NB4 (cell line): ENCODE data around the gene SCD5.
"Not testable (repeated sequence)": the region's sequence is repeated elsewhere in the genome, so short reads cannot be mapped to it uniquely, and the experiment has no call there.

ENCODE experiments used
- DNase-seq: peaks from one replicate; pipeline ENCODE4 v3.0.0; 2010; ENCODE audit warnings: low read depth
- H3K4me3 ChIP-seq: one replicate; pipeline ENCODE4 v1.5.1; 2011; ENCODE audit warnings: mild to moderate bottlenecking, low read depth, low read length, moderate library complexity
- MYC ChIP-seq: IDR thresholded peaks from 2 replicates; pipeline ENCODE4 v1.6.1; 2011; ENCODE audit warnings: low read depth, low read length
- POLR2A ChIP-seq: IDR thresholded peaks from 2 replicates; pipeline ENCODE4 v1.6.1; 2011; ENCODE audit warnings: mild to moderate bottlenecking; ENCODE audit not compliant: insufficient read length; ENCODE audit errors: extremely low read depth
- TF ChIP-seq, protein P1 (sequence below): IDR thresholded peaks from one replicate; pipeline ENCODE4 v1.5.1; 2012; ENCODE audit warnings: low read depth, low read length
- TF ChIP-seq, protein P2 (sequence below): IDR thresholded peaks from 2 replicates; pipeline ENCODE4 v1.6.1; 2011; ENCODE audit warnings: low read depth, low read length

SCD5 gene

DNA sequence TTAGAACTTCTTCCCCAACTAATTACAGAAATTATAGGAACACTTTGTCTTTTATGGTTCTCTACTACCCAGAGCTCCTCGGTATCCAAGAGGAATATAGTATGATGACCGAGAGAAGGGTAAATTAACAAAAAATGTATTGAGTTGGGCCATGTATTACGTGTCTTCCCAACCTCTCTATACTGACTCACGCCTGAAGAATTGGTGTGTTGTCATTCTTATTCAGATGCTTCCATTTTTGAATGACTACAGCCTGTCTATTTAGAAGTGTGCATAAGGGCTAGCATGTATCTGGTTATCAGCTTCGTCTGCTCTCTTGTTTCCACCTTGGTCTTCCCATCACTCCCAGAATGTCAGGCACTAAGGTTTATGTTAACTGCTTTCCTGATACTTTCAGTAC lies 24.5 kb upstream of the SCD5 start:
- TF ChIP-seq MYC = no peak
- TF ChIP-seq, protein P1, sequence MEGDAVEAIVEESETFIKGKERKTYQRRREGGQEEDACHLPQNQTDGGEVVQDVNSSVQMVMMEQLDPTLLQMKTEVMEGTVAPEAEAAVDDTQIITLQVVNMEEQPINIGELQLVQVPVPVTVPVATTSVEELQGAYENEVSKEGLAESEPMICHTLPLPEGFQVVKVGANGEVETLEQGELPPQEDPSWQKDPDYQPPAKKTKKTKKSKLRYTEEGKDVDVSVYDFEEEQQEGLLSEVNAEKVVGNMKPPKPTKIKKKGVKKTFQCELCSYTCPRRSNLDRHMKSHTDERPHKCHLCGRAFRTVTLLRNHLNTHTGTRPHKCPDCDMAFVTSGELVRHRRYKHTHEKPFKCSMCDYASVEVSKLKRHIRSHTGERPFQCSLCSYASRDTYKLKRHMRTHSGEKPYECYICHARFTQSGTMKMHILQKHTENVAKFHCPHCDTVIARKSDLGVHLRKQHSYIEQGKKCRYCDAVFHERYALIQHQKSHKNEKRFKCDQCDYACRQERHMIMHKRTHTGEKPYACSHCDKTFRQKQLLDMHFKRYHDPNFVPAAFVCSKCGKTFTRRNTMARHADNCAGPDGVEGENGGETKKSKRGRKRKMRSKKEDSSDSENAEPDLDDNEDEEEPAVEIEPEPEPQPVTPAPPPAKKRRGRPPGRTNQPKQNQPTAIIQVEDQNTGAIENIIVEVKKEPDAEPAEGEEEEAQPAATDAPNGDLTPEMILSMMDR = no peak
- no peak for TF ChIP-seq POLR2A
- TF ChIP-seq, protein P2, sequence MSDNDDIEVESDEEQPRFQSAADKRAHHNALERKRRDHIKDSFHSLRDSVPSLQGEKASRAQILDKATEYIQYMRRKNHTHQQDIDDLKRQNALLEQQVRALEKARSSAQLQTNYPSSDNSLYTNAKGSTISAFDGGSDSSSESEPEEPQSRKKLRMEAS = no peak
- H3K4me3 ChIP-seq = no peak overlapping the region
- DNase-seq = no peak

DNA sequence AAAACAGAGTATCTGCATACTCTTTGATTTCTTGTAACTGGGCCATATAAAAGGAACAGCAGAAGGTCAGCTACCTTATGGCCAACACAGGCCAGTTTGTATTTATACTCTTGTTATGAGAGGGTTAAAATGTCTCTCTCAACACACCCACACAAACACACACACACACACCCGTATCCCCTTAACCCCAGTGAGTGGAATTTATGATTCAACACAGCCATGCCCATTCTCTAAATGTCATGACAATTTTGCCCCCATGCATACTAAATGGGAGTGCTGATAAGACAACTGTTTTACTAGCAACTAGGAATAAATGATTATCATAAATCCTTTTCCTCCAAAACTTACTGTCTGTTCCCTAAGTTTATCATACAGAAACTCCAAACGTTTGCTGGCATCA lies 22.1 kb upstream of the SCD5 start:
- no peak overlapping the region for H3K4me3 ChIP-seq
- TF ChIP-seq, protein P2 = no peak
- no peak for TF ChIP-seq POLR2A
- TF ChIP-seq MYC = no peak
- DNase-seq = no peak

DNA sequence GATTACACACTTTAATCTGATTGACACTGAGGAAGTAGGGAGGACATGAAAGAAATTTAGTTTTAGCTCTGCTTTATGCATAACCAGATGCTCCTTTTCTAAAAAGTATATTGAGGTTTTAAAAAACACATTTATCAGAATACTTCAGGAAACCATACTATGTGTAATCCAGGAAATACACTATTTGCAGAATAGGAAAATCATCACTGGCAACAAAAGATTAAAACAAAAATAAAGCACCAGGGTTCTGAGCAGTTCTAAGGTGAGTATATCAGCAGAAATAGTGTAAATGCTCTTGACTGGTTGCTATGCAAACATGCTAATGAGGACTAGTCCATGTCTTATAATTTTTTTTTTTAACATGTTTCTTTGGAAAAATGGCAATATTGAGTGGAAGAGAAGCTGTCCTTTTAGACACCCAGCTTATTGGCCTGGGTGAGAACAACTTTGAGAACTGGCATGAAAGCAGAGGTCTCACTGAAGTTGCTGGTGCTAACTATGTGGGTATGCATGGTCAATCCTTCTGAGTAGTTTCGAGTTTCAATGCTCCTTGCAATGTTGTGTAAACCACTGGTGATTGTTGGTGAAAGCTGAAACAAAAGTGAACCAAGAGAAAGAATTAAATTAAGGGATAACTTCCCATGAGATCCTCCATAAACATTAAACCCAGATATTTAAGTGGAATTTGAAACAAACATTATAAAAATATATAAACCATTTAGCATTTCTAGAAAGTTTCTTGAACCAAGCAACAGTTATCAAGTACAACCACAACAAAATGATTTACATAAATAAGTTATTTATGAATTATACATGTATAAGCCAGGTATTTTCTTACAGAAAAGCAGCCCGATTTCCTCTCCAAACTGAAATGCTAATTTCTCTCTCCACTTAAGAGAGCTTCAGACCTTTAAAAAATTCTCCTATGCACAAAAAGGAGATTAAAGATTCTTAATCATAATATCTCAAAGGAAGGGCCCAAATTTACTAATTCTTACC lies 20.4 kb upstream of the SCD5 start:
- no peak overlapping the region for H3K4me3 ChIP-seq
- TF ChIP-seq, protein P2 = no peak
- TF ChIP-seq POLR2A (no peak), MYC (no peak)
- TF ChIP-seq, protein P1 = no peak
- DNase-seq = no peak

DNA sequence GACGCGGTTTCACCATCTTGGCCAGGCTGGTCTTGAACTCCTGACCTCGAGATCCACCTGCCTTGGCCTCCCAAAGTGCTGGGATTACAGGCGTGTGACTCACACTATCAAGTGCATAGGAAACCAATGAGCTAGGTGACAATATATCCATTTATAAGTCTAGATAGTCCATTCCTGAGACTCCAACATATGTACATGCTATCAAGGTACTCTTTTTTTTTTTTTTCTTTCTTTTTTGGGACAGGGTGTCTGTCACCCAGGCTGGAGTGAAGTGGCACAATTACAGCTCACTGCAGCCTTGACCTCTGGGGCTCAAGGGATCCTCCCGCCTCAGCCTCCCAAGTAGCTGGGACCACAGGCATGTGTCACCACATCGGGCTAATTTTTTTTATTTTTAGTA lies 18.3 kb upstream of the SCD5 start:
- not testable (repeated sequence) for DNase-seq, H3K4me3 ChIP-seq

DNA sequence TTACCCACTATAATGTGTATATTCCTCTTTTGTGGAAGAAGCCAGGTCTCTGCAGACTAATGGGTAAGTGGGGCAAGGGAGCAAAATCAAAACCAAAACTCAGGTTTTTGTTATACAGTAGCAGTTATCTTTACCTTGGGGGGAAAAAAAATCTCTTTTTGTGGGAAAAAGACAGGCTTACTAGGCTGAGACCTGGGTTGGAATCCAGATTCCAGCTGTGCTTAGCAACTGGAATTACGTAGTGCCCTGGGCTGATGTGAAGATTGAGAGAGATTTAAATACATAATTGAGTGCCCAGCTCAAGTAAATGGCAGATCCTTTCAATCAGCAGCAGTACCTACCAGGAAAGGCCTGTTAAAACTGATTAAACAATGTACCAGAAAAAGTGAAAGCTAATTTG lies 15.4 kb upstream of the SCD5 start:
- no peak overlapping the region for H3K4me3 ChIP-seq
- DNase-seq = no peak
- TF ChIP-seq MYC = no peak
- TF ChIP-seq, protein P2 = no peak
- no peak for TF ChIP-seq POLR2A
- TF ChIP-seq, protein P1 = no peak

DNA sequence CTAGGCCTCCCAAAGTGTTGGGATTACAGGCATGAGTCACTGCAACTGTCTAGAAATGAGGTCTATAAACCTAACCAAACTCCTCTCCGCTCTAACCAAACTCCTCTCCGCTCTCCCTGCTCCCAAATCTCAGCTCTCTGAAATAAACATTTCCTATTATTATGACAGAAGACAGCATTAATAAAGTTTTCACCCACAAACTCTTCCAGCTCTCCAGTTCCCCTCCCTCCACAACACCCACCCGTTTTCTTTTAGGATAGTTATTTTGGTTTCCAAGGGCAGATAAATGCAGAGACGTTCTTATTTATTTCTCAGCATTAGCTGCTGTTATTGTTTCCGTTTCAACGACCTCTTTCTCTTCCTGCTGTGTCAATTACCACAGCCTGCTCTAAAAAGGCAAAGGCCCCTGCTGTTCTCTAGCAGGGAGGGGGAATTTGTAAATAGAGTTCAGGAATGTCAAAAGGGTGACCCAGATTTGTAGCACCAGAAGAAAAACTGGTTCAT lies 13.3 kb upstream of the SCD5 start:
- no peak for TF ChIP-seq MYC
- TF ChIP-seq, protein P2 = no peak
- TF ChIP-seq, protein P1 = no peak
- TF ChIP-seq POLR2A = no peak
- DNase-seq = peak; percentile 14

More for the DNA sequence above, 13.3 kb upstream of the SCD5 start:
- H3K4me3 ChIP-seq = no peak overlapping the region
